Measurements from ENCODE around the gene TIMM10.

TIMM10 gene

DNA sequence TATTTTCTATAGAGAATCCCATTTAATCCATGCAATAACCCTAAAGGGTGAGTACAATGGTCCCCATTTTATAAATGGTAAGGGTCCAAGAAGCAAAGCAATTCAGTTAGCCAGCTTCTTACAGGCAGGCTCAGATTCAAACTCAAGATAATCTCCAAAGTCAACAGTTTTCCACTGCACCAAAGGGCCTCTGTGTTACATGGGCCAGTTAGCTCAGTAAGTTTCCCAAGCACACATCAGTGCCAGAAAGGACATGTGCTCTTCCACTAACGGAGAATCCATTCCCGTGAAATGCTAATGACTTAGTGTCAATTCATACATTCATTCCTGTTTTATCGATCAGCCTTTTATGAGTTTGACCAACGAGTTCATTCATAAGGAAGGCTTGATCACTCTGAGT lies 26.0 kb downstream of the TIMM10 start:
- no peak for DNase-seq (ENCODE audit: low read depth in 2 of 2)

DNA sequence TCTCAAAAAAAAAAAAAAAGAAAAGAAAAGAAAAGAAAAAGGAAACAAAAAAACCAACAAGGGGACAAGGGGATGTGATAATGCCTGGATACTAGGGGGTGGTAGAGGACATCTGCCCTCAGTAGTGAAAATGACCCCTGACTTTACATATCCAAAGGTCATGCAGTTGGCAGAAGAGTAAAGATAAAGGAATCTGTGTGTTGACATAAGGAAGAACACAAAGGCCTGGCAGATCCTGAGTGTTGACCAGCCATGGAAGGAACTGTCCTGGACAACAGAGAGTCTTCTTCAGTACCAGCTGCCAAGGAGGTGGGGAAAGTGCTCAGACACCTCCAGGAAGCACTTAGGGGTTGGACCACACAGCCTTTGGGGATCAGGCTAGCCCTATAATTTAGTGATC lies 27.7 kb downstream of the TIMM10 start:
- no peak for DNase-seq (ENCODE audit: low read depth in 2 of 2)

DNA sequence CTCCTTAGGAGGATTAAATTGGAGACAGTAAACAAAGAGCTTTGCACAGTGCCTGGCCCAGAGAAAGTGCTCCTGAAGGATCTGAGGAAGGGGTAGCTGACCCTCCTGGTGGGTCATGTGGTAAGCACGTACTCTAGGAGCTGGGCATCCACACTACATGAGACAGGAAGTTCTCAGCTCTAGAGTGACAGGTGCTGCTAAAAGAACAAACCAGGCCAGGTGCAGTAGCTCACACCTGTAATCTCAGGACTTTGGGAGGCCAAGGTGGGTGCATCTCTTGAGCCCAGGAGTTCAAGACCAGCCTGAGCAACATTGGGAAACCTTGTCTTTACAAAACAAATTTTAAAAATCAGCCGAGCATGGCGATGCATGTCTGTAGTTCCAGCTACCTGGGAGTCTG lies 28.2 kb downstream of the TIMM10 start:
- no peak for DNase-seq (ENCODE audit: low read depth in 2 of 2)

DNA sequence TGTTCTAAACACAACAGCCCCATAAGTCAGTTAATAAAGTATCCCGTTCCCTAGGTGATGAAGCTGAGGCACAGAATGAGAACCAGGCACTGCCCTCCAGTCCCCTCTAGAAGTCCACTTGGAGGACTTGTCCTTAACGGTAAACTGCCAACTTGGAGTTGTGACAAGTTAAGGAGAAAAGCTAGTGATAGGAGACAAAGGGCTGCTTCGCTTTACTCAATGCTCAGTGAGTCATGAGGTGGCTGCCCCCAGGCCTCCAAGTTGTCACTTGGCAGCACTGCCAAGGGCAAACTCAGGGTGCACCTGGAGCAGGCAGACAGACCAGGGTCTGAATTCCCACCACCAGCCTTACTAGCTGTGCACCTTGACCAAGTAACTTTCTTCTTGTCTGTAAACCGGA lies 28.6 kb downstream of the TIMM10 start:
- no peak for DNase-seq (ENCODE audit: low read depth in 2 of 2)

- no peak for DNase-seq (ENCODE audit: low read depth in 2 of 2)
These were observed 29.6 kb downstream of the TIMM10 start for GRCh38 chr11:57500926-57501325.

DNA sequence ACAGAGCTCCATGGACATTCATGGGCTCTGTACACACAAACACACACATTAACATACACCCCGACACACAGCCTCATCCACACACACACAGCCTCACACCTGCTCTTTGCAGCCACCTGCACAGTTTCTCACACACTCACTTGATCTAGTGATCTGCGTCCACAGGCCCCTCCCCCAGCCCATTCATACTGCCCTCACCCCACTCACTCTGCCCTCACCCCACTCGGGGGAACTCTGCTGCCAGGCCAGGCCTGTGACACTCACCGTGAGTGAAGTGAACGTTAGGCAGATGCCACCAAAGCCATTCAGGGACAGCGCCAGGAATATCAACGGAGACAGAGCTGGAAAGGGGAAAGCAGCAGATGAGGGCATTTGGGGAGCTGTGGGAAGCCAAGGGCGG lies 30.0 kb downstream of the TIMM10 start:
- no peak for DNase-seq (ENCODE audit: low read depth in 2 of 2)

DNA sequence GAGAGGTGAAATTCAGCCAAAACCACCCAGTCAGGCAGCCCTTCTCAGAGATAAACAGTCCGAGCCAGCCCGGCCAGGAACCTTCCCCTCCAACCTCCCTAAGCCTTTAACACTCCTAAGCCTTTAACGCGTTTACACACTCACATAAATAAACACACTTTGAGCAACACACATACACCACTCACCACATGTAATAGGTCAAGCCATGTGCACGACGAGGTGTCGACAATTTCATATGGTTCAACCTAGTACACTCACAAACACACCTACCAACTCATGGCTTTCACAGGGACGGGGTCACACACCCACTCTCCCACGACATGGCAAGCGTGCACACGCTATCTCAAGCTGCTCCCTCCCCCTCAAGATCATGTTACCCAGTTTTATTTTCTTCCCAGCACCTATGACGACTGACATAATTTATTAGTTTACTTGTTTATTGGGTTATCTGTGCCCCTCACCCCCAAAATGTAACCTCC lies 30.5 kb downstream of the TIMM10 start:
- no peak for DNase-seq (ENCODE audit: low read depth in 2 of 2)

GRCh38 chr11:57499413-57499982 lies 31.1 kb downstream of the TIMM10 start:
- DNase-seq (ENCODE audit: low read depth in 2 of 2) = peak; percentile 22 to 46

DNA sequence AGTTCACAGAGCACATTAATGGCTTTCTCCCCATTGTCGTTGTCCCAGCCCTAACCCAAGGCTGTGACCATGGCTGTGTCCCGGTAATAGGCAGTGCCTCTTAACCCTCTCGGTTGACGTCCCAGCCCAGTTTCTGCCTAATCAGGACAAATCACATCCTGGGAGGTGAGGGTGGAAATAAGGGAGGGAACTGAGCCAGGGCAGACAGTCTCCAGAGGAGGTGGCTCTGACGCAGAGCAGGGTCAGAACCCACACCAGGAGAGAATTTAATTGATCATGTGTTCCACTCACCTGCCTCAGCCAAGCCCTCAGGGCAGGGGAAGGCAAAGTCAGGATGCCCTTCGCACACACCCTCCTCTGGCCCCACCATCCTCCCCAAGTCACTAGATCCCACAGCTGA lies 32.0 kb downstream of the TIMM10 start:
- DNase-seq (ENCODE audit: low read depth in 2 of 2) = no peak

DNA sequence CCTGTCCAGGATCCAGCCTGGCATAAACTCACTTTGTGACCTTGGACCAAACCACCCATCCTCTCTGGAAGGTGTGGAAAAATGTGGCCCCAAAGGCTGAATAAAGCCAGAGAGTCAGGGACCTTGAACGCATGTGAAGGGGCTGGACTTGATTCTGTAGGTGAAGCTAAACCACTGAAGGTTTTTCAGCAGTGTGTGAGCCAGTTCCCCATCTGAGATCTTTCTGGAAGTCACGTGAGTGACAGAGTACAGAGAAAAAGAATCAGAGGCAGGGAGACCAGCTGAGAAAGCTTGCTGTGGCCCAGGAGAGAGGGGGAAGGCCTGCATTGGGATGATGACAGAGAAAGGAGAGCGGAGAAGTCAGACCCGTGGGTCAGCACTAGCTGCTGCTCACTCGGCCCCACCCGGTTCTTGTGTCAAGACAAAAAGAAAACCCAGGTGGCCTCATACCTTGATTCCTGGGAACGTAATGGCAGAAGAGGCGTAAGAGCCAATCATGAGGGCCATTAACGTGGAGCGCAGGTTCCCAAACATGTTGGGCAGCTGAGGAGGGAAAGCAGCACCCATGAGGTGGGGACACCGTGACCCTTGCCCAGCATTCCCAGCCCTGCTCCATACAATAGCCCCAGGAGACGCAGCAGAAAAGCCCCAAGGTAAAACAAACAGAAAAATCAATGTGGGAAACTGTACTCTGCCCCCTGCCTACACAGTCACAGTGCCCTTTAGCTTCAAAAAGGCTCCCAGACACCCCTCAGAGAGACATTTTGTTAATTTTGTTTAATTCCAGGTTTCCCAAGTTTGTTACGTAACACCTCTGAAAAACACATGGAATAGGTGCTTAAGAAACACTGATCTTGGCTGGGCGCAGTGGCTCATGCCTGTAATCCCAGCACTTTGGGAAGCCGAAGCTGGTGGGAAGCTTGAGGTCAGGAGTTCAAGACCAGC lies 33.0 kb downstream of the TIMM10 start:
- DNase-seq (ENCODE audit: low read depth in 2 of 2) = no peak

- DNase-seq (ENCODE audit: low read depth in 2 of 2) = no peak
These were observed 34.3 kb downstream of the TIMM10 start for GRCh38 chr11:57496109-57496820.

DNA sequence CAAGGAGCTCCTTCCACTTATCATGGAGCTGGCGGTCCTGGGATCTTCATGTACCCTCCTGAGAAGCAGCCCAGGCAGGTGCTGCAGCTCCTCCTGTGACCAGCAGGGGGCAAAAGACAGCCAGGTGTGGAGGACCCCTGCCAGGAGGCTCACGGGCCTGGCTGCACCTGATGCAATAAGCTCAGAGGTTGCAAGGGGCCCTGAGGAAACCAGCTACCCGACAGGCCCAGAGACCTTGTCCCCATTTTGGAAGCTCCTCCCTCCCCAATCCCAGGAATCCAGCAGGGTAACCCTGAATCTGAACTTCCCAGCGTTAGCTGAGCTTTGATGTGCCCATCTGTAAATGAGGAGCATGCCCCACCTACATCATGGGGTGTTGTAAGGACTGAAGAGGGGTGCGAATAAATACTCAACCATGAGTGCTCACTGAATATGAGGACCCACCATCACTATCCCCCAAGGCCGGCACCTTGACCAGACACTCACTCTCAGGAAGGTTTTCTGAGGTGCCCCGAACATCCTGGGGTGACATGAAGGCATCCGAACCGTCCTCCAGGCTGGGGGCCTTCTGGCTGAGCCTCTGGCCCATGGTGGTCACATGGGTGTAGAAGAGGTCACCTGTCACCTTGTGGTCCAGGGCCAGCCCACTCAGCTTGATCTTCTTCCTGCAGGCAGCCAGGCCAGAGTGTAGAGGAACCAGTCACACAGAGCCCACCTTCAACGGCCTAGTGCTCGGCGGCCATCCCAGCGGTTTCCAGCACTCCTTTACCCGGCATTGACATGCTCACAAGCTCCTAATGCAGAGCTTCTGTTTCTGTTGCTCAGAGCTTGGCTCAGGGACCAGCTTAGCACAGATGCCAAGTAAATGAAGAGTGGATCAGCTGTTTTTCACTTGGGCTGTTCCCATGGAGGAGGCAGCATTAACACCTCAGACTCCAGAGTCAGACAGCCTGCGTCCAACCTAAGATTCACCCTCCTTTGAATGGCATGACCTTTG lies 36.7 kb downstream of the TIMM10 start:
- DNase-seq (ENCODE audit: low read depth in 2 of 2) = peak; percentile 59 to 69

- DNase-seq (ENCODE audit: low read depth in 2 of 2) = peak; percentile 38 to 67
These were observed 39.0 kb downstream of the TIMM10 start for GRCh38 chr11:57491371-57492061.

- DNase-seq (ENCODE audit: low read depth in 2 of 2) = no peak
These were observed 39.9 kb downstream of the TIMM10 start for GRCh38 chr11:57490456-57491248.

GRCh38 chr11:57487920-57488659 lies 42.5 kb downstream of the TIMM10 start:
- no peak for DNase-seq (ENCODE audit: low read depth in 2 of 2)

- DNase-seq (ENCODE audit: low read depth in 2 of 2) = no peak
These were observed 43.4 kb downstream of the TIMM10 start for GRCh38 chr11:57487021-57487778.

- DNase-seq (ENCODE audit: low read depth in 2 of 2) = no peak
These were observed 45.1 kb downstream of the TIMM10 start for GRCh38 chr11:57485217-57485990.
